ENCODE measurements around the gene ERC1. TPM values are rescaled to one million over a fixed set of nuclear protein-coding genes. Genes with fewer than 3 reads are reported as not detected.

ERC1 gene
- total and polyA plus RNA-seq, 9 of the 15 experiments (the other 6 are each of a cell fraction or from before 2014, with no cell fraction given): 0.74 to 11.8 (median 4.8) TPM

- H3K27ac ChIP-seq (ENCODE audit: extremely low read depth, low read depth, low read length): no peak overlapping the region
- no TSS peak for BruUV-seq (replicated peaks)
- H3K9me3 ChIP-seq (replicated peaks; ENCODE audit: control insufficient read depth, insufficient read depth, low read depth, low read length): no peaks in the 10 kb centered on the region
- in situ Hi-C loops (cut with MboI) (no loop called here), intact Hi-C loops (cut with micrococcal nuclease) (no loop called here)
- no peak for FAIRE-seq
- no peak overlapping the region for H2AFZ ChIP-seq (ENCODE audit: low read depth, low read length)
- H4K20me1 ChIP-seq (replicated peaks; ENCODE audit: control insufficient read depth, insufficient read depth, low read length): no peaks in the 10 kb centered on the region
- no peak for ATAC-seq
- no peaks in the 10 kb centered on the region for H3K9me1 ChIP-seq (ENCODE audit: control insufficient read depth, insufficient read depth, low read length)
- no peak overlapping the region for H3K9ac ChIP-seq (ENCODE audit: insufficient read depth in 1 of 2, low read depth in 2 of 2, low read length in 2 of 2)
- H3K4me1 ChIP-seq (replicated peaks in 1 of 2; ENCODE audit: control insufficient read depth in 2 of 2, insufficient read depth in 2 of 2, low read length in 2 of 2): peaks cover 0 to 9% of the 10 kb centered on the region in 2 experiments; a peak in 2 of 5 replicates
- no peaks in the 10 kb centered on the region for H3K36me3 ChIP-seq (ENCODE audit: control insufficient read depth, insufficient read depth, low read length)
- ChIA-PET CTCF (ENCODE audit: low intra/inter-chr PET ratio) (no interaction called here), POLR2A (no interaction called here)
- no peak overlapping the region for H3K4me2 ChIP-seq (ENCODE audit: insufficient read depth, low read length)
- no peaks in the 10 kb centered on the region for H3K79me2 ChIP-seq (ENCODE audit: control insufficient read depth, insufficient read depth, low read length)
- DNase-seq (ENCODE audit: extremely low read depth in 1 of 4, low spot score in 3 of 4): no peak
- H3K4me3 ChIP-seq: no peak overlapping the region
- 77% methylated on average over 2 of the region's 2 CpGs for WGBS (ENCODE audit: insufficient coverage, low coverage, missing lambda C conversion rate)
- H3K27me3 ChIP-seq (ENCODE audit: control insufficient read depth in 2 of 2, insufficient read depth in 2 of 2, low read length in 2 of 2): no peaks in the 10 kb centered on the region
- no peak for TF ChIP-seq MTA2 (IDR thresholded peaks at IDR 0.05; ENCODE audit: low read depth)
- no peak for TF ChIP-seq NFE2L1 (tag; IDR thresholded peaks at IDR 0.05; ENCODE audit: borderline replicate concordance, low read depth)
- TF ChIP-seq MITF (IDR thresholded peaks at IDR 0.05): no peak
- no peak for TF ChIP-seq ZNF316 (IDR thresholded peaks at IDR 0.05)
- TF ChIP-seq IRF2 (CRISPR knock-in tag; IDR thresholded peaks at IDR 0.05): no peak
- TF ChIP-seq, protein P1, sequence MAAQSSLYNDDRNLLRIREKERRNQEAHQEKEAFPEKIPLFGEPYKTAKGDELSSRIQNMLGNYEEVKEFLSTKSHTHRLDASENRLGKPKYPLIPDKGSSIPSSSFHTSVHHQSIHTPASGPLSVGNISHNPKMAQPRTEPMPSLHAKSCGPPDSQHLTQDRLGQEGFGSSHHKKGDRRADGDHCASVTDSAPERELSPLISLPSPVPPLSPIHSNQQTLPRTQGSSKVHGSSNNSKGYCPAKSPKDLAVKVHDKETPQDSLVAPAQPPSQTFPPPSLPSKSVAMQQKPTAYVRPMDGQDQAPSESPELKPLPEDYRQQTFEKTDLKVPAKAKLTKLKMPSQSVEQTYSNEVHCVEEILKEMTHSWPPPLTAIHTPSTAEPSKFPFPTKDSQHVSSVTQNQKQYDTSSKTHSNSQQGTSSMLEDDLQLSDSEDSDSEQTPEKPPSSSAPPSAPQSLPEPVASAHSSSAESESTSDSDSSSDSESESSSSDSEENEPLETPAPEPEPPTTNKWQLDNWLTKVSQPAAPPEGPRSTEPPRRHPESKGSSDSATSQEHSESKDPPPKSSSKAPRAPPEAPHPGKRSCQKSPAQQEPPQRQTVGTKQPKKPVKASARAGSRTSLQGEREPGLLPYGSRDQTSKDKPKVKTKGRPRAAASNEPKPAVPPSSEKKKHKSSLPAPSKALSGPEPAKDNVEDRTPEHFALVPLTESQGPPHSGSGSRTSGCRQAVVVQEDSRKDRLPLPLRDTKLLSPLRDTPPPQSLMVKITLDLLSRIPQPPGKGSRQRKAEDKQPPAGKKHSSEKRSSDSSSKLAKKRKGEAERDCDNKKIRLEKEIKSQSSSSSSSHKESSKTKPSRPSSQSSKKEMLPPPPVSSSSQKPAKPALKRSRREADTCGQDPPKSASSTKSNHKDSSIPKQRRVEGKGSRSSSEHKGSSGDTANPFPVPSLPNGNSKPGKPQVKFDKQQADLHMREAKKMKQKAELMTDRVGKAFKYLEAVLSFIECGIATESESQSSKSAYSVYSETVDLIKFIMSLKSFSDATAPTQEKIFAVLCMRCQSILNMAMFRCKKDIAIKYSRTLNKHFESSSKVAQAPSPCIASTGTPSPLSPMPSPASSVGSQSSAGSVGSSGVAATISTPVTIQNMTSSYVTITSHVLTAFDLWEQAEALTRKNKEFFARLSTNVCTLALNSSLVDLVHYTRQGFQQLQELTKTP (IDR thresholded peaks at IDR 0.05; ENCODE audit: low read depth in 1 of 2, partially characterized antibody in 2 of 2): no peak
- no peak for TF ChIP-seq NCOA2 (IDR thresholded peaks at IDR 0.05; ENCODE audit: partially characterized antibody in 2 of 2)
- TF ChIP-seq HMG20B (CRISPR knock-in tag; IDR thresholded peaks at IDR 0.05): no peak
- no peak for TF ChIP-seq ZNF133 (CRISPR knock-in tag; IDR thresholded peaks at IDR 0.05)
- no peak for TF ChIP-seq U2AF2 (optimal IDR thresholded peaks at IDR 0.05; ENCODE audit: low read depth, low read length)
- no peak for TF ChIP-seq STAG1 (CRISPR knock-in tag; IDR thresholded peaks at IDR 0.05; ENCODE audit: borderline replicate concordance)
- TF ChIP-seq, protein P2, sequence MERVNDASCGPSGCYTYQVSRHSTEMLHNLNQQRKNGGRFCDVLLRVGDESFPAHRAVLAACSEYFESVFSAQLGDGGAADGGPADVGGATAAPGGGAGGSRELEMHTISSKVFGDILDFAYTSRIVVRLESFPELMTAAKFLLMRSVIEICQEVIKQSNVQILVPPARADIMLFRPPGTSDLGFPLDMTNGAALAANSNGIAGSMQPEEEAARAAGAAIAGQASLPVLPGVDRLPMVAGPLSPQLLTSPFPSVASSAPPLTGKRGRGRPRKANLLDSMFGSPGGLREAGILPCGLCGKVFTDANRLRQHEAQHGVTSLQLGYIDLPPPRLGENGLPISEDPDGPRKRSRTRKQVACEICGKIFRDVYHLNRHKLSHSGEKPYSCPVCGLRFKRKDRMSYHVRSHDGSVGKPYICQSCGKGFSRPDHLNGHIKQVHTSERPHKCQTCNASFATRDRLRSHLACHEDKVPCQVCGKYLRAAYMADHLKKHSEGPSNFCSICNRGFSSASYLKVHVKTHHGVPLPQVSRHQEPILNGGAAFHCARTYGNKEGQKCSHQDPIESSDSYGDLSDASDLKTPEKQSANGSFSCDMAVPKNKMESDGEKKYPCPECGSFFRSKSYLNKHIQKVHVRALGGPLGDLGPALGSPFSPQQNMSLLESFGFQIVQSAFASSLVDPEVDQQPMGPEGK (CRISPR knock-in tag; IDR thresholded peaks at IDR 0.05; ENCODE audit: borderline replicate concordance): no peak
- no peak for TF ChIP-seq HDAC8 (tag; IDR thresholded peaks at IDR 0.05)
Measured at GRCh38 chr12:1126091-1126490, 135.1 kb downstream of the ERC1 start.

All from K562 (cell line).